ENCODE results near the gene GTPBP6. TPM values are rescaled to one million over a fixed set of nuclear protein-coding genes. Genes with fewer than 3 reads are reported as not detected.

GTPBP6 gene
- total and polyA plus RNA-seq, 2 experiments from 2014 or later, result 40.7 to 69.2 TPM

DNA sequence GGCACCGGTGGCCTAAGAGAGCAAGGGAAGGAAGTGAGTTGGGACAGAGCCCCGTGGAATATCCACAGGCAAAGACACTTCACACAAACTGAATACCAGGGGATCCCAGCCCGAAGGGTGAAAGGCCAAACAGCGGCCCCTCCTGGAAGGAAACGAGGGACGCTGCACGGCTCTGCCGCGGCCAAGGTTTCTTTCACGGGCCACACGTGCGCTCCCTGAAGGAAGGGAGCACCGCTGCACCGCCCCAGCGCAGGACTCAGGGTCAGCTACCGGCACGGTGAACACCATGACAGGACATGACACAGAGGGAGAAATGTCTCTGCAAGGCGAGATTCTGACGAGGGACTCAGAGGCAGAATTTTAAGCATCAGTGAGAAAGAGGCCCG is 31.5 kb upstream of the GTPBP6 start:
- 97% methylated on average over 19 of the region's 20 CpGs for WGBS (ENCODE audit: low lambda C conversion rate, missing lambda C conversion rate)
- Histone ChIP-seq H3K4me1 (ENCODE audit: insufficient read depth) (peaks cover 5% of the 10 kb centered on the region), H3K4me2 (no peak overlapping the region)

GRCh38 chrX:349702-350101 is 31.1 kb upstream of the GTPBP6 start:
- Histone ChIP-seq H3K27me3 (no peaks in the 10 kb centered on the region), H3K9me3 (ENCODE audit: low read depth) (no peaks in the 10 kb centered on the region), H3K4me1 (ENCODE audit: insufficient read depth) (peaks cover 5% of the 10 kb centered on the region), H4K20me1 (ENCODE audit: insufficient read depth, poor library complexity, severe bottlenecking) (no peaks in the 10 kb centered on the region), H3K79me2 (no peaks in the 10 kb centered on the region), H3K4me2 (no peak overlapping the region), H3K4me3 (no peak overlapping the region), H3K9me2 (replicated peaks; ENCODE audit: insufficient read depth) (no peaks in the 10 kb centered on the region), H3K27ac (no peak overlapping the region), H3K36me3 (replicated peaks; ENCODE audit: insufficient read depth, low read depth) (no peaks in the 10 kb centered on the region), H2AFZ (no peak overlapping the region)
- 91% methylated on average over 10 of the region's 10 CpGs for WGBS (ENCODE audit: low lambda C conversion rate, missing lambda C conversion rate)
- TF ChIP-seq EZH2phosphoT487 (IDR thresholded peaks at IDR 0.05; ENCODE audit: low read depth, severe bottlenecking, unreplicated experiment), result no peak
- TF ChIP-seq EZH2 (IDR thresholded peaks at IDR 0.05; ENCODE audit: borderline replicate concordance), result no peak
- TF ChIP-seq, protein P1, sequence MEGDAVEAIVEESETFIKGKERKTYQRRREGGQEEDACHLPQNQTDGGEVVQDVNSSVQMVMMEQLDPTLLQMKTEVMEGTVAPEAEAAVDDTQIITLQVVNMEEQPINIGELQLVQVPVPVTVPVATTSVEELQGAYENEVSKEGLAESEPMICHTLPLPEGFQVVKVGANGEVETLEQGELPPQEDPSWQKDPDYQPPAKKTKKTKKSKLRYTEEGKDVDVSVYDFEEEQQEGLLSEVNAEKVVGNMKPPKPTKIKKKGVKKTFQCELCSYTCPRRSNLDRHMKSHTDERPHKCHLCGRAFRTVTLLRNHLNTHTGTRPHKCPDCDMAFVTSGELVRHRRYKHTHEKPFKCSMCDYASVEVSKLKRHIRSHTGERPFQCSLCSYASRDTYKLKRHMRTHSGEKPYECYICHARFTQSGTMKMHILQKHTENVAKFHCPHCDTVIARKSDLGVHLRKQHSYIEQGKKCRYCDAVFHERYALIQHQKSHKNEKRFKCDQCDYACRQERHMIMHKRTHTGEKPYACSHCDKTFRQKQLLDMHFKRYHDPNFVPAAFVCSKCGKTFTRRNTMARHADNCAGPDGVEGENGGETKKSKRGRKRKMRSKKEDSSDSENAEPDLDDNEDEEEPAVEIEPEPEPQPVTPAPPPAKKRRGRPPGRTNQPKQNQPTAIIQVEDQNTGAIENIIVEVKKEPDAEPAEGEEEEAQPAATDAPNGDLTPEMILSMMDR (IDR thresholded peaks at IDR 0.05; ENCODE audit: poor library complexity), result no peak
- no peak for DNase-seq (ENCODE audit: low spot score)

More for the DNA sequence above, 31.5 kb upstream of the GTPBP6 start:
- H3K27me3 ChIP-seq, result no peaks in the 10 kb centered on the region
- DNase-seq (ENCODE audit: low spot score), result no peak
- TF ChIP-seq, protein P1 (IDR thresholded peaks at IDR 0.05; ENCODE audit: poor library complexity), result no peak
- no peak for TF ChIP-seq EZH2phosphoT487 (IDR thresholded peaks at IDR 0.05; ENCODE audit: low read depth, severe bottlenecking, unreplicated experiment)
- TF ChIP-seq EZH2 (IDR thresholded peaks at IDR 0.05; ENCODE audit: borderline replicate concordance), result no peak
- H3K36me3 ChIP-seq (replicated peaks; ENCODE audit: insufficient read depth, low read depth), result no peaks in the 10 kb centered on the region
- H3K79me2 ChIP-seq, result no peaks in the 10 kb centered on the region
- no peaks in the 10 kb centered on the region for H4K20me1 ChIP-seq (ENCODE audit: insufficient read depth, poor library complexity, severe bottlenecking)
- H3K27ac ChIP-seq, result no peak overlapping the region
- no peak overlapping the region for H3K4me3 ChIP-seq
- H3K9me3 ChIP-seq (ENCODE audit: low read depth), result no peaks in the 10 kb centered on the region
- H2AFZ ChIP-seq, result no peak overlapping the region
- no peaks in the 10 kb centered on the region for H3K9me2 ChIP-seq (replicated peaks; ENCODE audit: insufficient read depth)

DNA sequence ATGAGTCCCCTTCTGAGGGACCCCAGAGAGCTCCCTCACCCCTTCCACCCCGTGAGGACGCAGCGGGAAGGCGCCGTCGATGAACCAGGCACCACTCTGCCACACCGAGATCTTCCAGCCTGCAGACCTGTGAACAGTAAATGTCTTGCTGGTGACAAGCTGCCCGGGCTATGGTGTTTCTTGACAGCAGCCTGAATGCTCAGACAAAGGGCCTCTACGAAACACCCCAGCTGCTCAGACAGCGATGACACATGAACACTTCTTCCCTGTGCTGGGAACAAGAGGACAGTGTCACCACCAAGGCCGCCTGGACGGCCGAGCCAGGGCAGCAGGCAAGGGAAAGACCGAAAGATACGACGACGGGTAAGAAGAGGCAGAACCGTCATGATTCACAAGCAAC is 30.6 kb upstream of the GTPBP6 start:
- Histone ChIP-seq H3K9me2 (replicated peaks; ENCODE audit: insufficient read depth) (no peaks in the 10 kb centered on the region), H3K4me1 (ENCODE audit: insufficient read depth) (peaks cover 5% of the 10 kb centered on the region), H3K36me3 (replicated peaks; ENCODE audit: insufficient read depth, low read depth) (no peaks in the 10 kb centered on the region), H3K27ac (peak overlapping the region; percentile 68), H4K20me1 (ENCODE audit: insufficient read depth, poor library complexity, severe bottlenecking) (no peaks in the 10 kb centered on the region), H2AFZ (no peak overlapping the region), H3K4me2 (no peak overlapping the region), H3K79me2 (no peaks in the 10 kb centered on the region), H3K9me3 (ENCODE audit: low read depth) (no peaks in the 10 kb centered on the region), H3K4me3 (no peak overlapping the region), H3K27me3 (no peaks in the 10 kb centered on the region)
- TF ChIP-seq EZH2phosphoT487 (IDR thresholded peaks at IDR 0.05; ENCODE audit: low read depth, severe bottlenecking, unreplicated experiment) (no peak), EZH2 (IDR thresholded peaks at IDR 0.05; ENCODE audit: borderline replicate concordance) (no peak)
- TF ChIP-seq, protein P1 (IDR thresholded peaks at IDR 0.05; ENCODE audit: poor library complexity), result no peak
- no peak for DNase-seq (ENCODE audit: low spot score)
- 92% methylated on average over 18 of the region's 18 CpGs for WGBS (ENCODE audit: low lambda C conversion rate, missing lambda C conversion rate)

Measured in hepatocyte (in vitro differentiated cells).